Measurements from ENCODE around the gene HEATR1.
A peak's percentile ranks its signal among the peaks of the same experiment; 100 is the strongest.

Gene HEATR1

DNA sequence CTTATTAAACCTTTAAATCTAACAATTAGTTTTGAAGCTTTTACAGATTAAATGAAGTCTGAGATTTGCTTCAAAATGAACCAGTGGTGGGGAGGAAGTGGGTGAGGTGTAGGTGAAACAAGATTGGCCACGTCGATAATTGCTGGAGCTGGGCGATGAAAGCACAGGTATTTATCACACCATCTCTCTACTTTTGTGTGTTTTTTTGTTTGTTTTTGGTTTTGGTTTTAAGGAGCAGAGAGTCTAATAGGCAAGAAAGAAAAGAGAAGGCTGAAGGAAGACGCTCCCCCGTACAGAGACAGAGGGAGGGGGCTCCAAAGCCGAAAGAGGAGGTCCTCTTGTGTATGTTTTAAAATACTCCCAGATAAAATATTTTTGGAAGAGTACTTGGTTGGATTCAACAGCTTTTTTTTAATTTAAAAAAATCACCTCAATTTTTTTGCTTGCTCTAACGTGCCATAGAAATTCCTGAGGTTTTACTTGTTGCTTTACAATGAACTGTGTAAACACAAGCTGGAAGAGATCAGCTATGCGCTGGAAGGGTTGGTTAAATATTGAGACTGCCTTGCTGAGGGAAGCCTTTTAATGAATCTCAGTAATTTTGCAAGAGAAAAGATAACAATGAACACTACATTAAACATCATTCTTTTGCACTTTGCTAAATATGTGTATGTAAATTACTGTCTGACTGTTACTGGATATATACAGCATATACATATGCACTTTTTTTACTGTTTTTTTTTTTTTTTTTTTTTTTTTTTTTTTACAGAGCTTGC lies 87.2 kb downstream of the HEATR1 start:
- H3K27ac ChIP-seq = peak overlapping the region; percentile 61
- CTCF ChIA-PET = no interaction called here
- POLR2A ChIA-PET (ENCODE audit: low non-redundant PET) = interaction anchor here (0.6 kb wide), 1 partner anchor 63 kb away, joined by 3 read pairs; no protein-coding TSS in a partner anchor
- DNase-seq (ENCODE audit: low spot score) = peak; percentile 63
- TF ChIP-seq CTCF (conservative IDR thresholded peaks at IDR 0.05; ENCODE audit: low read depth) = no peak

GRCh38 chr1:236515443-236515958 lies 88.8 kb downstream of the HEATR1 start:
- no peak for TF ChIP-seq CTCF (conservative IDR thresholded peaks at IDR 0.05; ENCODE audit: low read depth)
- CTCF ChIA-PET = no interaction called here
- no peak overlapping the region for H3K27ac ChIP-seq
- DNase-seq (ENCODE audit: low spot score) = no peak
- POLR2A ChIA-PET (ENCODE audit: low non-redundant PET) = no interaction called here

- CTCF ChIA-PET = interaction anchor here (0.6 kb wide), 1 partner anchor 97 kb away, joined by 5 read pairs; no protein-coding TSS in a partner anchor
- DNase-seq (ENCODE audit: low spot score) = no peak
- TF ChIP-seq CTCF (conservative IDR thresholded peaks at IDR 0.05; ENCODE audit: low read depth) = no peak
- POLR2A ChIA-PET (ENCODE audit: low non-redundant PET) = no interaction called here
- no peak overlapping the region for H3K27ac ChIP-seq
Measured at GRCh38 chr1:236514703-236515442, 89.4 kb downstream of the HEATR1 start.

GRCh38 chr1:236511735-236512418 lies 92.4 kb downstream of the HEATR1 start:
- ChIA-PET POLR2A (ENCODE audit: low non-redundant PET) (no interaction called here), CTCF (no interaction called here)
- TF ChIP-seq CTCF (conservative IDR thresholded peaks at IDR 0.05; ENCODE audit: low read depth) = no peak
- H3K27ac ChIP-seq = no peak overlapping the region
- no peak for DNase-seq (ENCODE audit: low spot score)

- TF ChIP-seq CTCF (conservative IDR thresholded peaks at IDR 0.05; ENCODE audit: low read depth) = no peak
- CTCF ChIA-PET = no interaction called here
- DNase-seq (ENCODE audit: low spot score) = no peak
- no peak overlapping the region for H3K27ac ChIP-seq
- POLR2A ChIA-PET (ENCODE audit: low non-redundant PET) = no interaction called here
Measured at GRCh38 chr1:236509647-236510401, 94.5 kb downstream of the HEATR1 start.

- no peak for DNase-seq (ENCODE audit: low spot score)
- no peak overlapping the region for H3K27ac ChIP-seq
- POLR2A ChIA-PET (ENCODE audit: low non-redundant PET) = no interaction called here
- TF ChIP-seq CTCF (conservative IDR thresholded peaks at IDR 0.05; ENCODE audit: low read depth) = no peak
- CTCF ChIA-PET = no interaction called here
Measured at GRCh38 chr1:236509203-236509602, 95.1 kb downstream of the HEATR1 start.

Data from RWPE1 (cell line).